T-cell (primary cell): ENCODE measurements around the gene CDK2AP2. TPM values are rescaled to one million over a fixed set of nuclear protein-coding genes. Genes with fewer than 3 reads are reported as not detected.

Experiments used
- ATAC-seq, 4 experiments: fragments of 200-7000 bp in 3 of 4; fragments of 150-1000 bp in 1 of 4; cut with Tn5 transposase; replicated peaks in 1 of 4; 1 replicate in 3 of 4; 2 replicates in 1 of 4; pipeline ENCODE4 v1.10.0; 2021; ENCODE audit warnings: moderate library complexity in 3 of 4, mild to moderate bottlenecking in 2 of 4, moderate number of reproducible peaks in 1 of 4
- CTCF ChIA-PET, 2 donors: fragments of 300-600 bp; sonication (Branson Sonifier 250); formaldehyde crosslinking; loops; one replicate each; lab custom pipeline; 2022; ENCODE audit warnings: antibody characterized with exemption in 2 of 2; lab: Charles Lee
- POLR2A ChIA-PET, 2 donors: fragments of 300-600 bp; sonication (Branson Sonifier 250); formaldehyde crosslinking; loops; one replicate each; lab custom pipeline; 2022; ENCODE audit warnings: antibody characterized with exemption in 2 of 2; lab: Charles Lee
- DNase-seq, 35 experiments: peaks; one replicate each; pipeline versions ENCODE4 v3.0.0 to v3.0.0-alpha.2; 2013 to 2023
- H3K27ac ChIP-seq: one replicate; pipeline ENCODE4 v1.5.1; 2013; ENCODE audit warnings: low read length
- H3K27me3 ChIP-seq, 2 experiments: replicated peaks in 1 of 2; 1 replicate in 1 of 2; 2 replicates in 1 of 2; pipeline versions ENCODE4 v1.6.1 to v1.7.0; 2013; ENCODE audit warnings: low read length in 1 of 2, mixed read lengths in 1 of 2; ENCODE audit not compliant: control insufficient read depth in 2 of 2, insufficient read depth in 2 of 2; ENCODE audit errors: extremely low read depth in 1 of 2
- H3K36me3 ChIP-seq, 2 donors: 1 replicate in 1 of 2; 2 replicates in 1 of 2; pipeline versions ENCODE4 v1.6.1 to v1.7.0; 2013; ENCODE audit warnings: low read length in 1 of 2; ENCODE audit not compliant: control insufficient read depth in 2 of 2, insufficient read depth in 1 of 2; ENCODE audit errors: extremely low read depth in 1 of 2
- H3K4me1 ChIP-seq, 2 experiments: 1 replicate in 1 of 2; 2 replicates in 1 of 2; pipeline versions ENCODE4 v1.6.1 to v1.7.0; 2013; ENCODE audit warnings: low read length in 2 of 2, mixed read lengths in 1 of 2; ENCODE audit not compliant: insufficient read depth in 2 of 2, control insufficient read depth in 1 of 2; ENCODE audit errors: extremely low read depth in 1 of 2
- H3K4me3 ChIP-seq, 2 donors: 1 replicate in 1 of 2; 2 replicates in 1 of 2; pipeline versions ENCODE4 v1.5.1 to v1.7.0; 2013; ENCODE audit warnings: mild to moderate bottlenecking in 2 of 2, low read length in 1 of 2, moderate library complexity in 1 of 2; ENCODE audit not compliant: control insufficient read depth in 1 of 2; ENCODE audit errors: extremely low read depth in 1 of 2
- H3K9me3 ChIP-seq: 2 replicates; pipeline ENCODE4 v1.7.0; 2013
- H3K27ac Mint-ChIP-seq, 2 donors: one replicate each; pipeline ENCODE4 v1.8.0; 2020 to 2021; ENCODE audit warnings: mild to moderate bottlenecking in 2 of 2, mixed read lengths in 2 of 2
- H3K27me3 Mint-ChIP-seq, 2 donors: one replicate each; pipeline ENCODE4 v1.8.0; 2021 to 2022; ENCODE audit warnings: mixed read lengths in 2 of 2
- H3K36me3 Mint-ChIP-seq: one replicate; pipeline ENCODE4 v1.8.0; 2021; ENCODE audit warnings: mixed read lengths
- H3K4me1 Mint-ChIP-seq, 3 donors: one replicate each; pipeline ENCODE4 v1.8.0; 2020 to 2022; ENCODE audit warnings: mixed read lengths in 3 of 3, mild to moderate bottlenecking in 1 of 3
- H3K4me3 Mint-ChIP-seq, 3 donors: one replicate each; pipeline ENCODE4 v1.8.0; 2020 to 2022; ENCODE audit warnings: mild to moderate bottlenecking in 3 of 3, mixed read lengths in 3 of 3, moderate library complexity in 3 of 3
- H3K9me3 Mint-ChIP-seq, 3 donors: one replicate each; pipeline ENCODE4 v1.8.0; 2020 to 2022; ENCODE audit warnings: mixed read lengths in 3 of 3
- WGBS: methylation state at CpG from one replicate; pipeline ENCODE4 v1.1.5; 2013; ENCODE audit warnings: missing lambda C conversion rate; ENCODE audit not compliant: insufficient coverage; 5-methylcytosine and 5-hydroxymethylcytosine counted together
- total RNA-seq, 35 experiments: library from RNA in 6 of 35; stranded (reverse) in 6 of 35; fragments of 120-200 nt in 1 of 35; gene quantifications; one replicate each; pipeline versions ENCODE4 v1.2.1 to v1.2.4 and lab custom pipeline; 2013 to 2026

Gene CDK2AP2
- total RNA-seq, 5 donors from 2014 or later (not counting 1 experiment from before 2014, with no cell fraction given), result 31.0 to 90.8 (median 79.9) TPM

GRCh38 chr11:67506426-67507051, 1.4 kb downstream of the CDK2AP2 start:
- H3K4me3 Mint-ChIP-seq, result peak overlapping the region; percentile 84 to 94 (median 87)
- Histone ChIP-seq H3K4me1 (peaks cover 10 to 62% of the 10 kb centered on the region in 2 experiments), H3K9me3 (no peaks in the 10 kb centered on the region), H3K4me3 (peak overlapping the region in 1 of 2 donors; percentile 56), H3K27me3 (peaks cover 0 to 6% of the 10 kb centered on the region in 2 experiments), H3K36me3 (peaks cover 0 to 26% of the 10 kb centered on the region in 2 donors), H3K27ac (peak overlapping the region; percentile 92)
- H3K36me3 Mint-ChIP-seq, result peaks cover 7% of the 10 kb centered on the region
- no peaks in the 10 kb centered on the region for H3K9me3 Mint-ChIP-seq
- ATAC-seq (no peak), DNase-seq (peak in 1 of 35 experiments; percentile 25)
- WGBS, result 74% methylated on average over 7 of the region's 16 CpGs
- H3K27me3 Mint-ChIP-seq, result peaks cover 0 to 6% of the 10 kb centered on the region in 2 donors
- ChIA-PET CTCF (interaction anchor here in 1 of 2 donors (1.5 kb wide), 1 partner anchor 155 kb away, joined by 4 read pairs; no protein-coding TSS in a partner anchor), POLR2A (interaction anchor here in 1 of 2 donors (0.9 kb wide), 1 partner anchor 115 kb away, joined by 3 read pairs; the partner anchor contains the start of gene RAD9A)
- peaks cover 38 to 48% (median 44%) of the 10 kb centered on the region in 3 donors for H3K4me1 Mint-ChIP-seq
- H3K27ac Mint-ChIP-seq, result peak overlapping the region; percentile 94 to 95

DNA sequence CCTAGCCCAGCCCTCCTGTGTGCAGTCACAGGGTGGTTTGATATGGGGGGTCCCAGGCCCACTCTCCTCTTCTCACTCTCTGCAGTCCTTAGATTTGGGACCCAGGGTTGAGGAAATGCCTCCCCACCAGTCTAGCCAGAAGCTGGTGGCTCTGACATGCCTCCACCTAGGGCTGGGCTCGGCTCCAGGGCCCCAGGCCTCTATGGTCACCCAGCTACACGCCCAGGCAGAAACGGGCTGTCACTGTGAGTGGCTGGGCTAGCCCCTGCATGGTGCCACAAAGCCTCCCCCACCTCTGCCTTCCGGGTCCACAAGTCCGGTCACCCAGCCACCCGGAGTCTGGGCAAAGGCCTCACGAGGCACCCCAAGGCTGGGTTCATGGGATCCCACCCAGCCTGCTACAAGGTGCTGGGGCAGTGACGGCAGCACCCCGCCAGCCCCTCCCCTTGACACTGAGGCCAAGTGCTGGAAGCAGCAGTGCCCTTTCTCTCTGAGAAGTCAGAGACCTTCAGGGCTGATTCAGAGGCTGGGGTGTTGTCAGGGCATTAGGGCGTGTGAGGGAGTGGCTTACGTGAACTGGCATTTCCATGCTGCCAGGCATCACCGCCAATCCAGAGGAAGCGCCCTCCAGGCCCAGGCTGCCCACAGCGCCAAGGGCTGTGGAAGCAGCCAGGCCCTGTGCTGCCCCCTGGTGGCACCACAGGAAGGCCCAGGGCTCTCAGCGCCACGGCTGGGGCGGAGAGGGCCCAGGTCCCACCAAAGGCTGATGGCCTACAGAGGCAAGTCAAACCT, 2.2 kb downstream of the CDK2AP2 start:
- Mint-ChIP-seq H3K9me3 (no peaks in the 10 kb centered on the region), H3K36me3 (peaks cover 12% of the 10 kb centered on the region), H3K4me3 (peak overlapping the region; percentile 84 to 94 (median 87)), H3K27ac (peak overlapping the region; percentile 94 to 95), H3K27me3 (peaks cover 0 to under 1% of the 10 kb centered on the region in 2 donors), H3K4me1 (peaks cover 44 to 54% (median 49%) of the 10 kb centered on the region in 3 donors)
- no peaks in the 10 kb centered on the region for H3K9me3 ChIP-seq
- H3K27me3 ChIP-seq, result no peaks in the 10 kb centered on the region
- ChIA-PET POLR2A (interaction anchor here in 1 of 2 donors (0.9 kb wide), 1 partner anchor 114 kb away, joined by 3 read pairs; the partner anchor contains the start of gene RAD9A), CTCF (interaction anchor here in 1 of 2 donors (0.6 to 0.7 kb wide), 3 partner anchors 23 to 673 kb away, joined by 3 to 4 read pairs (median 3); partner anchors contain the start of genes AIP and PTPRCAP)
- 4% methylated on average over 14 of the region's 17 CpGs for WGBS
- H3K4me1 ChIP-seq, result peaks cover 10 to 62% of the 10 kb centered on the region in 2 experiments
- H3K36me3 ChIP-seq, result peaks cover 4 to 33% of the 10 kb centered on the region in 2 donors
- H3K27ac ChIP-seq, result peak overlapping the region; percentile 92
- DNase-seq, result peak; percentile 71 to 95 (median 85)
- ATAC-seq, result peak; percentile 36 to 52 (median 40)
- H3K4me3 ChIP-seq, result peak overlapping the region; percentile 56 to 92

DNA sequence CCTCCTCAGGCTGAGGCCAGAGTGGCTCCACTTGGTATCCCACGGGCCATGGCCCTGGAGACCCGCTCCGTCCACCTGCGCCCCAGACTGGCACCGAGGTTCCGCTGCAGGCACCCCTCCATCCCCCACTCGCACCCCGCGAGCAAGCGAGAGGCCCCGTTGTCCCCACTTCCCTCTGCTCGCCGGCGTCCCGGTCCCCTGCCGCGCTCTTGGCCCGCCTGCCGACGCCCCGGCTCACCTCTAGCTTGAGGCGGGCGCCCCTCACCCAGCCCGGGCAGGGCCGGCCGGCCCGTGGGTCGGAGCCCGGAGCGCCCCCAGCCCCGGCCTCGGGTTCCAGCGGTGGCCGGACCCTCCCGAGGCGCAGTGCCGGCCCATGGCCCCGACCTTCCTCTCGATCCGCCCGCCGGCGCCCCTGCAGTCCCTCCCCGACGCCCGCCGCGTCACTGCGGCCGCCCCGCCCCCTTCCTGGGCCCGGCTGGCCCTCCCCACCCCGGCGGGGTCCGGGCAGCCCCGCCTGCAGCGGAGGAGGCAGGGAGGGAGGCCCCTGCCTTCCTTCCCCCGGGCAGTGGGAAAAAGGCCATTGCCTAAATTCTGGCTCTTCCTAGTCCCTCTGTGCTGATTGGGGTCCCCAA, 2.9 kb downstream of the CDK2AP2 start, which contains the start of gene PITPNM1:
Gene PITPNM1 (minus strand): TSS at position 414 of the 632 bp plus-strand sequence. CDS start 1,183 bp downstream, outside the sequence.
- Mint-ChIP-seq H3K36me3 (peaks cover 17% of the 10 kb centered on the region), H3K27ac (peak within 1 kb of the TSS; percentile 94 to 95), H3K4me3 (peak within 1 kb of the TSS; percentile 89 to 94 (median 89)), H3K27me3 (no peaks in the 10 kb centered on the region), H3K4me1 (peaks cover 48 to 58% (median 52%) of the 10 kb centered on the region in 3 donors), H3K9me3 (no peaks in the 10 kb centered on the region)
- Histone ChIP-seq H3K27ac (peak within 1 kb of the TSS; percentile 92), H3K4me1 (peaks cover 12 to 67% of the 10 kb centered on the region in 2 experiments), H3K27me3 (no peaks in the 10 kb centered on the region), H3K4me3 (peak within 1 kb of the TSS; percentile 92 to 97), H3K9me3 (no peaks in the 10 kb centered on the region), H3K36me3 (peaks cover 4 to 40% of the 10 kb centered on the region in 2 donors)
- peak in 3 of 4 experiments; percentile 15 to 28 (median 21) for ATAC-seq
- CTCF ChIA-PET, result interaction anchor here in 1 of 2 donors (0.6 to 0.7 kb wide), 3 partner anchors 22 to 672 kb away, joined by 3 to 4 read pairs (median 3); partner anchors contain the start of genes AIP and PTPRCAP
- peak in 31 of 35 experiments; percentile 32 to 81 (median 55) for DNase-seq
- 0% methylated on average over 39 of the region's 58 CpGs for WGBS
- POLR2A ChIA-PET, result no interaction called here

GRCh38 chr11:67504005-67504949, 3.7 kb downstream of the CDK2AP2 start:
- peaks cover 12 to 66% of the 10 kb centered on the region in 2 experiments for H3K4me1 ChIP-seq
- H3K36me3 Mint-ChIP-seq, result peaks cover 20% of the 10 kb centered on the region
- DNase-seq (peak in 15 of 35 experiments; percentile 11 to 55 (median 20)), ATAC-seq (no peak)
- H3K27ac ChIP-seq, result peak overlapping the region; percentile 68
- H3K4me3 ChIP-seq, result peak overlapping the region; percentile 92 to 97
- H3K9me3 ChIP-seq, result no peaks in the 10 kb centered on the region
- peak overlapping the region; percentile 89 to 94 (median 89) for H3K4me3 Mint-ChIP-seq
- H3K9me3 Mint-ChIP-seq, result no peaks in the 10 kb centered on the region
- H3K36me3 ChIP-seq, result peaks cover 4 to 46% of the 10 kb centered on the region in 2 donors
- peak overlapping the region; percentile 73 to 80 for H3K27ac Mint-ChIP-seq
- no peaks in the 10 kb centered on the region for H3K27me3 Mint-ChIP-seq
- H3K4me1 Mint-ChIP-seq, result peaks cover 48 to 56% (median 50%) of the 10 kb centered on the region in 3 donors
- POLR2A ChIA-PET, result interaction anchor here in 1 of 2 donors (0.5 kb wide), 1 partner anchor 10 kb away, joined by 3 read pairs; no protein-coding TSS in a partner anchor
- WGBS, result 2% methylated on average over 100 of the region's 101 CpGs
- no peaks in the 10 kb centered on the region for H3K27me3 ChIP-seq
- CTCF ChIA-PET, result interaction anchor here in 1 of 2 donors (0.5 kb wide), 1 partner anchor 845 kb away, joined by 3 read pairs; no protein-coding TSS in a partner anchor
